Activated naive CD8-positive, alpha-beta T cell treated with anti-CD3 and anti-CD28 coated beads for 36 hours (primary cell): Measurements from ENCODE around the gene FASTK. TPM values are rescaled to one million over a fixed set of nuclear protein-coding genes. Genes with fewer than 3 reads are reported as not detected.
A peak's percentile ranks its signal among the peaks of the same experiment; 100 is the strongest.
"Not testable (repeated sequence)": the region's sequence is repeated elsewhere in the genome, so short reads cannot be mapped to it uniquely, and the experiment has no call there.

Source experiments
- DNase-seq: peaks from one replicate; pipeline ENCODE4 v3.0.0; 2021
- H3K27ac Mint-ChIP-seq: one replicate; pipeline ENCODE4 v1.8.0; 2022; ENCODE audit warnings: mild to moderate bottlenecking, moderate library complexity, mixed read lengths
- H3K27me3 Mint-ChIP-seq: one replicate; pipeline ENCODE4 v1.8.0; 2022; ENCODE audit warnings: mild to moderate bottlenecking, mixed read lengths
- H3K36me3 Mint-ChIP-seq: one replicate; pipeline ENCODE4 v1.8.0; 2021; ENCODE audit warnings: mild to moderate bottlenecking, mixed read lengths
- H3K4me1 Mint-ChIP-seq: one replicate; pipeline ENCODE4 v1.8.0; 2021; ENCODE audit warnings: mixed read lengths
- H3K4me3 Mint-ChIP-seq: one replicate; pipeline ENCODE4 v1.8.0; 2022; ENCODE audit warnings: mild to moderate bottlenecking, moderate library complexity, mixed read lengths
- H3K9me3 Mint-ChIP-seq: one replicate; pipeline ENCODE4 v1.8.0; 2022; ENCODE audit warnings: mixed read lengths
- total RNA-seq, 2 experiments: library from RNA; stranded (reverse); gene quantifications; one replicate each; pipeline ENCODE4 v1.2.3, GENCODE V29; 2021

FASTK gene
- total RNA-seq, 2 experiments from 2014 or later: 65.9 to 68.7 TPM

GRCh38 chr7:151045967-151046366 is 34.6 kb downstream of the FASTK start:
- Mint-ChIP-seq H3K27ac (no peak overlapping the region), H3K4me1 (no peaks in the 10 kb centered on the region), H3K9me3 (no peaks in the 10 kb centered on the region)

GRCh38 chr7:151045262-151045661 is 35.3 kb downstream of the FASTK start:
- no peak overlapping the region for H3K4me3 Mint-ChIP-seq
- H3K36me3 Mint-ChIP-seq: peaks cover 2% of the 10 kb centered on the region
- DNase-seq: no peak
- H3K9me3 Mint-ChIP-seq: no peaks in the 10 kb centered on the region
- no peaks in the 10 kb centered on the region for H3K4me1 Mint-ChIP-seq
- H3K27me3 Mint-ChIP-seq: no peaks in the 10 kb centered on the region
- H3K27ac Mint-ChIP-seq: no peak overlapping the region

More at GRCh38 chr7:151045967-151046366, 34.6 kb downstream of the FASTK start:
- DNase-seq: no peak
- Mint-ChIP-seq H3K27me3 (no peaks in the 10 kb centered on the region), H3K4me3 (no peak overlapping the region), H3K36me3 (peaks cover 2% of the 10 kb centered on the region)

GRCh38 chr7:151043959-151044358 is 36.6 kb downstream of the FASTK start:
- Mint-ChIP-seq H3K4me1 (peaks cover 12% of the 10 kb centered on the region), H3K4me3 (no peak overlapping the region), H3K9me3 (no peaks in the 10 kb centered on the region), H3K27ac (no peak overlapping the region), H3K36me3 (peaks cover 2% of the 10 kb centered on the region), H3K27me3 (no peaks in the 10 kb centered on the region)
- DNase-seq: no peak

GRCh38 chr7:151043449-151043848 is 37.2 kb downstream of the FASTK start:
- not testable (repeated sequence) for DNase-seq, H3K27ac Mint-ChIP-seq, H3K9me3 Mint-ChIP-seq, H3K27me3 Mint-ChIP-seq, H3K36me3 Mint-ChIP-seq, H3K4me3 Mint-ChIP-seq
- H3K4me1 Mint-ChIP-seq: peaks cover 17% of the 10 kb centered on the region

- H3K4me1 Mint-ChIP-seq: peaks cover 18% of the 10 kb centered on the region
- H3K27me3 Mint-ChIP-seq: no peaks in the 10 kb centered on the region
- H3K27ac Mint-ChIP-seq: no peak overlapping the region
- H3K9me3 Mint-ChIP-seq: no peaks in the 10 kb centered on the region
- H3K36me3 Mint-ChIP-seq: peaks cover 2% of the 10 kb centered on the region
- no peak for DNase-seq
- H3K4me3 Mint-ChIP-seq: no peak overlapping the region
Measured at GRCh38 chr7:151040616-151041375, 39.8 kb downstream of the FASTK start.

GRCh38 chr7:151039850-151040548 is 40.6 kb downstream of the FASTK start:
- H3K27ac Mint-ChIP-seq: peak overlapping the region; percentile 84

GRCh38 chr7:151038951-151039849 is 41.4 kb downstream of the FASTK start:
- Mint-ChIP-seq H3K9me3 (no peaks in the 10 kb centered on the region), H3K4me3 (no peak overlapping the region), H3K4me1 (peaks cover 18% of the 10 kb centered on the region), H3K27ac (peak overlapping the region; percentile 84), H3K36me3 (peaks cover 2% of the 10 kb centered on the region), H3K27me3 (no peaks in the 10 kb centered on the region)
- peak; percentile 86 for DNase-seq

More at GRCh38 chr7:151039850-151040548, 40.6 kb downstream of the FASTK start:
- Mint-ChIP-seq H3K4me3 (no peak overlapping the region), H3K27me3 (no peaks in the 10 kb centered on the region), H3K4me1 (peaks cover 18% of the 10 kb centered on the region), H3K36me3 (peaks cover 2% of the 10 kb centered on the region), H3K9me3 (no peaks in the 10 kb centered on the region)
- no peak for DNase-seq

GRCh38 chr7:151035902-151036301 is 44.7 kb downstream of the FASTK start:
- H3K4me3 Mint-ChIP-seq: no peak overlapping the region
- H3K9me3 Mint-ChIP-seq: no peaks in the 10 kb centered on the region
- peaks cover 18% of the 10 kb centered on the region for H3K4me1 Mint-ChIP-seq
- DNase-seq: no peak
- H3K27ac Mint-ChIP-seq: no peak overlapping the region
- no peaks in the 10 kb centered on the region for H3K36me3 Mint-ChIP-seq
- no peaks in the 10 kb centered on the region for H3K27me3 Mint-ChIP-seq

GRCh38 chr7:151035026-151035717 is 45.4 kb downstream of the FASTK start:
- no peak overlapping the region for H3K27ac Mint-ChIP-seq
- no peaks in the 10 kb centered on the region for H3K36me3 Mint-ChIP-seq
- DNase-seq: no peak

GRCh38 chr7:151034312-151035025 is 46.1 kb downstream of the FASTK start:
- Mint-ChIP-seq H3K27ac (no peak overlapping the region), H3K27me3 (no peaks in the 10 kb centered on the region), H3K36me3 (no peaks in the 10 kb centered on the region), H3K4me1 (peaks cover 15% of the 10 kb centered on the region), H3K4me3 (no peak overlapping the region), H3K9me3 (no peaks in the 10 kb centered on the region)
- DNase-seq: no peak

More at GRCh38 chr7:151035026-151035717, 45.4 kb downstream of the FASTK start:
- H3K9me3 Mint-ChIP-seq: no peaks in the 10 kb centered on the region
- H3K4me1 Mint-ChIP-seq: peaks cover 18% of the 10 kb centered on the region
- no peak overlapping the region for H3K4me3 Mint-ChIP-seq
- H3K27me3 Mint-ChIP-seq: no peaks in the 10 kb centered on the region

- Mint-ChIP-seq H3K4me1 (peaks cover 14% of the 10 kb centered on the region), H3K27me3 (no peaks in the 10 kb centered on the region), H3K36me3 (peaks cover 2% of the 10 kb centered on the region), H3K9me3 (no peaks in the 10 kb centered on the region), H3K4me3 (no peak overlapping the region), H3K27ac (no peak overlapping the region)
- no peak for DNase-seq
Measured at GRCh38 chr7:151033864-151034249, 46.8 kb downstream of the FASTK start.

- H3K4me1 Mint-ChIP-seq: peaks cover 12% of the 10 kb centered on the region
- H3K9me3 Mint-ChIP-seq: no peaks in the 10 kb centered on the region
- no peak overlapping the region for H3K4me3 Mint-ChIP-seq
- no peak overlapping the region for H3K27ac Mint-ChIP-seq
- peaks cover 5% of the 10 kb centered on the region for H3K36me3 Mint-ChIP-seq
- DNase-seq: no peak
- no peaks in the 10 kb centered on the region for H3K27me3 Mint-ChIP-seq
Measured at GRCh38 chr7:151032936-151033863, 47.4 kb downstream of the FASTK start.

GRCh38 chr7:151031011-151031410 is 49.6 kb downstream of the FASTK start:
- Mint-ChIP-seq H3K9me3 (no peaks in the 10 kb centered on the region), H3K27ac (no peak overlapping the region), H3K36me3 (peaks cover 5% of the 10 kb centered on the region), H3K27me3 (no peaks in the 10 kb centered on the region), H3K4me1 (peaks cover 20% of the 10 kb centered on the region), H3K4me3 (no peak overlapping the region)
- no peak for DNase-seq
